ENCODE data around the gene GATA3.
"Not testable (repeated sequence)": the region's sequence is repeated elsewhere in the genome, so short reads cannot be mapped to it uniquely, and the experiment has no call there.

The GATA3 gene

GRCh38 chr10:8017277-8017676 lies 37.2 kb upstream of the GATA3 start:
- no peak overlapping the region for H3K27ac ChIP-seq (replicated peaks)
- TF ChIP-seq, protein P1, sequence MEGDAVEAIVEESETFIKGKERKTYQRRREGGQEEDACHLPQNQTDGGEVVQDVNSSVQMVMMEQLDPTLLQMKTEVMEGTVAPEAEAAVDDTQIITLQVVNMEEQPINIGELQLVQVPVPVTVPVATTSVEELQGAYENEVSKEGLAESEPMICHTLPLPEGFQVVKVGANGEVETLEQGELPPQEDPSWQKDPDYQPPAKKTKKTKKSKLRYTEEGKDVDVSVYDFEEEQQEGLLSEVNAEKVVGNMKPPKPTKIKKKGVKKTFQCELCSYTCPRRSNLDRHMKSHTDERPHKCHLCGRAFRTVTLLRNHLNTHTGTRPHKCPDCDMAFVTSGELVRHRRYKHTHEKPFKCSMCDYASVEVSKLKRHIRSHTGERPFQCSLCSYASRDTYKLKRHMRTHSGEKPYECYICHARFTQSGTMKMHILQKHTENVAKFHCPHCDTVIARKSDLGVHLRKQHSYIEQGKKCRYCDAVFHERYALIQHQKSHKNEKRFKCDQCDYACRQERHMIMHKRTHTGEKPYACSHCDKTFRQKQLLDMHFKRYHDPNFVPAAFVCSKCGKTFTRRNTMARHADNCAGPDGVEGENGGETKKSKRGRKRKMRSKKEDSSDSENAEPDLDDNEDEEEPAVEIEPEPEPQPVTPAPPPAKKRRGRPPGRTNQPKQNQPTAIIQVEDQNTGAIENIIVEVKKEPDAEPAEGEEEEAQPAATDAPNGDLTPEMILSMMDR (IDR thresholded peaks at IDR 0.05; ENCODE audit: insufficient read depth, low read length) = no peak
- TF ChIP-seq REST (IDR thresholded peaks at IDR 0.05; ENCODE audit: insufficient replicate concordance, low read depth) (no peak), POLR2AphosphoS5 (IDR thresholded peaks at IDR 0.05; ENCODE audit: low read depth) (no peak), SPI1 (IDR thresholded peaks at IDR 0.05; ENCODE audit: borderline replicate concordance, low read depth) (no peak), GABPA (IDR thresholded peaks at IDR 0.05; ENCODE audit: low read depth) (no peak)
- H3K4me3 ChIP-seq (replicated peaks; ENCODE audit: insufficient read depth, low read length) = no peak overlapping the region
- no peak for DNase-seq (ENCODE audit: low read depth in 1 of 2, low spot score in 1 of 2)
- H3K27me3 ChIP-seq (ENCODE audit: insufficient read depth, poor library complexity, severe bottlenecking) = no peaks in the 10 kb centered on the region

GRCh38 chr10:8023321-8023720 lies 31.2 kb upstream of the GATA3 start:
- Histone ChIP-seq H3K27ac (replicated peaks) (no peak overlapping the region), H3K27me3 (ENCODE audit: insufficient read depth, poor library complexity, severe bottlenecking) (no peaks in the 10 kb centered on the region), H3K4me3 (replicated peaks; ENCODE audit: insufficient read depth, low read length) (no peak overlapping the region)
- TF ChIP-seq, protein P1 (IDR thresholded peaks at IDR 0.05; ENCODE audit: insufficient read depth, low read length) = no peak
- TF ChIP-seq GABPA (IDR thresholded peaks at IDR 0.05; ENCODE audit: low read depth) = no peak
- no peak for TF ChIP-seq SPI1 (IDR thresholded peaks at IDR 0.05; ENCODE audit: borderline replicate concordance, low read depth)
- no peak for TF ChIP-seq POLR2AphosphoS5 (IDR thresholded peaks at IDR 0.05; ENCODE audit: low read depth)
- no peak for DNase-seq (ENCODE audit: low read depth in 1 of 2, low spot score in 1 of 2)

GRCh38 chr10:8023851-8024250 lies 30.6 kb upstream of the GATA3 start:
- no peaks in the 10 kb centered on the region for H3K27me3 ChIP-seq (ENCODE audit: insufficient read depth, poor library complexity, severe bottlenecking)
- DNase-seq (ENCODE audit: low read depth in 1 of 2, low spot score in 1 of 2) = no peak
- TF ChIP-seq, protein P1 (IDR thresholded peaks at IDR 0.05; ENCODE audit: insufficient read depth, low read length) = no peak
- no peak overlapping the region for H3K27ac ChIP-seq (replicated peaks)
- no peak overlapping the region for H3K4me3 ChIP-seq (replicated peaks; ENCODE audit: insufficient read depth, low read length)

- no peak for TF ChIP-seq REST (IDR thresholded peaks at IDR 0.05; ENCODE audit: insufficient replicate concordance, low read depth)
- TF ChIP-seq POLR2AphosphoS5 (IDR thresholded peaks at IDR 0.05; ENCODE audit: low read depth) = no peak
- TF ChIP-seq, protein P1 (IDR thresholded peaks at IDR 0.05; ENCODE audit: insufficient read depth, low read length) = no peak
- TF ChIP-seq GABPA (IDR thresholded peaks at IDR 0.05; ENCODE audit: low read depth) = no peak
- no peak for TF ChIP-seq SPI1 (IDR thresholded peaks at IDR 0.05; ENCODE audit: borderline replicate concordance, low read depth)
- Histone ChIP-seq H3K4me3 (replicated peaks; ENCODE audit: insufficient read depth, low read length) (no peak overlapping the region), H3K27ac (replicated peaks) (no peak overlapping the region), H3K27me3 (ENCODE audit: insufficient read depth, poor library complexity, severe bottlenecking) (no peaks in the 10 kb centered on the region)
- no peak for DNase-seq (ENCODE audit: low read depth in 1 of 2, low spot score in 1 of 2)
Observed at GRCh38 chr10:8026349-8027259, 27.9 kb upstream of the GATA3 start.

DNA sequence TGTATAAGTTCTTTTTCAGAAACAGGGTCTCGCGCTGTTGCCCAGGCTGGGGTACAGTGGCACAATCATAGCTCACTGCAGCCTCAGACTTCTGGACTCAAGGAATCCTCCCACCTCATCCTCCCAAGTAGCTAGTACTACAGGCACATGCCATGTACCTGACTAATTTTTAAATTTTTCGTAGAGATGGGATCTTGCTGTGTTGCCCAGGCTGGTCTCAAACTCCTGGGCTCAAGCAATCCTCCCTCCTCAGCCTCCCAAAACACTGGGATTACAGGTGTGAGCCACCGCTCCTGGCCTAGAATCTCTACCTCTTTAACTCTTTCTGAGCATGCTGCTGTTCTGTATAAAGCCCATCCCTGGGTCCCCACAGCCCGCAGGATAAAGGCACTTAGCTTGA lies 23.3 kb upstream of the GATA3 start:
- not testable (repeated sequence) for DNase-seq (ENCODE audit: low read depth in 1 of 2, low spot score in 1 of 2); H3K27ac ChIP-seq (replicated peaks); H3K4me3 ChIP-seq (replicated peaks; ENCODE audit: insufficient read depth, low read length); H3K27me3 ChIP-seq (ENCODE audit: insufficient read depth, poor library complexity, severe bottlenecking)

All from HL-60 (cell line).